HG03575 (cell line): Measurements from ENCODE around the gene SLC35E4.

Experiments
- ATAC-seq: cut with Tn5 transposase; IDR thresholded peaks from one replicate; pipeline ENCODE4 v1.9.1; 2021; ENCODE audit not compliant: unreplicated experiment, insufficient number of reproducible peaks, low FRiP score; ENCODE audit errors: extremely low read depth

The SLC35E4 gene

GRCh38 chr22:30643055-30643875 lies 7.7 kb downstream of the SLC35E4 start:
- no peak for ATAC-seq

- no peak for ATAC-seq
Measured at GRCh38 chr22:30646518-30647160, 11.1 kb downstream of the SLC35E4 start.

GRCh38 chr22:30647536-30647935 lies 12.0 kb downstream of the SLC35E4 start:
- ATAC-seq = no peak

GRCh38 chr22:30648825-30649224 lies 13.2 kb downstream of the SLC35E4 start:
- no peak for ATAC-seq

GRCh38 chr22:30649430-30650007 lies 13.9 kb downstream of the SLC35E4 start:
- ATAC-seq = no peak

- ATAC-seq = no peak
Measured at GRCh38 chr22:30650508-30651116, 15.0 kb downstream of the SLC35E4 start.

- ATAC-seq = no peak
Measured at GRCh38 chr22:30652852-30653251, 17.3 kb downstream of the SLC35E4 start.

- no peak for ATAC-seq
Measured at GRCh38 chr22:30654361-30654760, 18.8 kb downstream of the SLC35E4 start.

GRCh38 chr22:30655532-30655931 lies 20.0 kb downstream of the SLC35E4 start:
- no peak for ATAC-seq

GRCh38 chr22:30662040-30662439 lies 26.5 kb downstream of the SLC35E4 start:
- no peak for ATAC-seq

GRCh38 chr22:30664798-30665197 lies 29.2 kb downstream of the SLC35E4 start:
- ATAC-seq = no peak

- no peak for ATAC-seq
Measured at GRCh38 chr22:30665266-30665665, 29.7 kb downstream of the SLC35E4 start.

- no peak for ATAC-seq
Measured at GRCh38 chr22:30665786-30666185, 30.2 kb downstream of the SLC35E4 start.

- no peak for ATAC-seq
Measured at GRCh38 chr22:30667107-30667493, 31.5 kb downstream of the SLC35E4 start.

- no peak for ATAC-seq
Measured at GRCh38 chr22:30667494-30668385, 32.2 kb downstream of the SLC35E4 start, which contains the start of gene DUSP18. TSS of gene DUSP18 (minus strand) at chr22:30667875. CDS start at chr22:30664003, 3,872 bp downstream.

GRCh38 chr22:30668386-30668710 lies 32.8 kb downstream of the SLC35E4 start:
- no peak for ATAC-seq

GRCh38 chr22:30671071-30671470 lies 35.5 kb downstream of the SLC35E4 start:
- no peak for ATAC-seq

- no peak for ATAC-seq
Measured at GRCh38 chr22:30673136-30673535, 37.6 kb downstream of the SLC35E4 start.

GRCh38 chr22:30674482-30674881 lies 38.9 kb downstream of the SLC35E4 start:
- ATAC-seq = no peak
